Omental fat pad (tissue), 4 donors: ENCODE data around the gene EN1. TPM values are rescaled to one million over a fixed set of nuclear protein-coding genes. Genes with fewer than 3 reads are reported as not detected.

Source experiments
- ATAC-seq: fragments of 150-250 bp; one replicate; pipeline ENCODE4 v1.9.1; 2016; ENCODE audit warnings: mild to moderate bottlenecking, moderate library complexity; ENCODE audit not compliant: low FRiP score
- DNase-seq: peaks from one replicate; pipeline ENCODE4 v3.0.0-alpha.2; 2019; ENCODE audit warnings: low spot score
- CTCF ChIP-seq, 3 donors: fragments of 450-650 bp; IDR thresholded peaks; one replicate each; pipeline ENCODE4 v1.5.1; 2016 to 2017; ENCODE audit warnings: antibody characterized with exemption in 3 of 3, mild to moderate bottlenecking in 3 of 3, moderate library complexity in 2 of 3
- total RNA-seq, 4 donors: library from RNA; depleted of rRNA; stranded (reverse); fragments of >200 nt; gene quantifications; one replicate each; pipeline ENCODE4 v1.1.0, GENCODE V29; 2016

The EN1 gene
- total RNA-seq, 4 donors from 2014 or later: 0.28 to 1.9 (median 0.61) TPM

- ATAC-seq (no peak), DNase-seq (no peak)
- no peak for TF ChIP-seq CTCF (IDR thresholded peaks at IDR 0.05)
These were observed 951 bp downstream of the EN1 start for GRCh38 chr2:118846442-118846952.

GRCh38 chr2:118845522-118846441 lies 1.7 kb downstream of the EN1 start:
- no peak for DNase-seq
- TF ChIP-seq CTCF (IDR thresholded peaks at IDR 0.05): no peak
- ATAC-seq: no peak

- TF ChIP-seq CTCF (IDR thresholded peaks at IDR 0.05): no peak
- DNase-seq: no peak
- ATAC-seq: no peak
These were observed 2.4 kb downstream of the EN1 start for GRCh38 chr2:118845005-118845521.

GRCh38 chr2:118844261-118845004 lies 3.0 kb downstream of the EN1 start:
- DNase-seq (no peak), ATAC-seq (no peak)
- no peak for TF ChIP-seq CTCF (IDR thresholded peaks at IDR 0.05)

GRCh38 chr2:118843483-118844132 lies 3.8 kb downstream of the EN1 start:
- TF ChIP-seq CTCF (IDR thresholded peaks at IDR 0.05): no peak
- ATAC-seq (no peak), DNase-seq (no peak)

- DNase-seq (no peak), ATAC-seq (no peak)
- TF ChIP-seq CTCF (IDR thresholded peaks at IDR 0.05): no peak
These were observed 4.6 kb downstream of the EN1 start for GRCh38 chr2:118842661-118843482.
